HG02588 (cell line): ENCODE data around the gene F11.
"Not testable (repeated sequence)": the region's sequence is repeated elsewhere in the genome, so short reads cannot be mapped to it uniquely, and the experiment has no call there.

Experiments
- ATAC-seq: cut with Tn5 transposase; IDR thresholded peaks from one replicate; pipeline ENCODE4 v1.9.1; 2021; ENCODE audit warnings: mild to moderate bottlenecking, moderate library complexity; ENCODE audit not compliant: unreplicated experiment

F11 gene

DNA sequence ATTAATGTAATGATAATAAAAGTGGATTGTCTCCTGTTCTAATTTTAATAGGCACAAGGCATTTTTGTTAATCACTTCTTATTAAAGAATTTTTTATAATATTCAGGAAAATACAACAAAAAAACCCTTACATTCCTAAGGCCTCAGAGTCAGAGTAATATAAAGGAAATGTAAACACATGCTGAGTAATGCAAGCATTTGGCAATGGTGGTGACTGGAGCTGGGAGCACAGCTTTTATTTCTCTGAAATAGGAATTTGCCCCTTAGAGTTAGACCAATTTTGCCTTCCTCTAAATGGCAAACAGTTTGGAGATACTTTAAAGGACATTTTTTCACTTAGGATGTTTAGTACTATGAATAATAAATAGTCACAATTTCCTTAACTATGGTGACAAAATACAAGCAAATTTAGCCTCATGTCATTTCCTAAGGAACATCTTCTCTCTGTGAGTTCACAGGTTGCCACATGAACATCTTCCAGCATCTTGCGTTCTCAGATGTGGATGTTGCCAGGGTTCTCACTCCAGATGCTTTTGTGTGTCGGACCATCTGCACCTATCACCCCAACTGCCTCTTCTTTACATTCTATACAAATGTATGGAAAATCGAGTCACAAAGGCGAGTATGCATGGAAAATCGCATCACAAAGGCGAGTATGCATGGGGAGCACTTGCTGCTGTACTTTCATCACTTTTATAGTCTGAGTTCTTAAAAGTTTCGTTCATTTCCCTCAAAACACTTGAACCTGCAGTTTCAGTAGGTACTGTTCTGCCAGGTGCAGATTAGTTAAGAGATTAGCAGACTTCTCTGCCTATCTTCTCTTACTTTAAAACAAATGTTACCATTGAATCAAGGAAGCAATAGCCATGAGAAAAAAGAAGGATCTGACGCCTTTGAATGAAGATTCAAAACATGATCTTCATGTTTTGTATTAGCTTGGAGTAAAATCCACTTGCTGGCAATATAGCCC is 15.9 kb upstream of the F11 start:
- ATAC-seq: no peak

DNA sequence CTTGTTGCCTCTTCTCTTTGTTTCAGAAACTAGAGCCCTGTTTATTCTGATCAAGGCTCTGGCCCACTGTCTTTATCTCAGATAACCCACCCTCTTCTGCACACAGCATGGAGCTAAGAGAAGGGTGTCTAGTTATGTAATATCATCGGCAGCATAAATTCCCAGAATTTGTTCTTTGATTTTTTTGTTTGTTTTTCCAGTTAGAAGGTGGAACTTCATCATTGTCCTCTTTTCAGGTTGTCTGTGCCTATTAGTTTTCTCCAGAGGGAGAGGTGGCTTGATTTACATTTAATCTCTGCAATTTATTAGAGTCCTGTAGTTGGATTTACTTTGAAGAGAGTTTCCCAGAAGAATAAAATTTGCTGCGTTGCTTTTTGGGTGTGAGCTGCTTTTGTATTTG is 15.2 kb upstream of the F11 start:
- no peak for ATAC-seq

DNA sequence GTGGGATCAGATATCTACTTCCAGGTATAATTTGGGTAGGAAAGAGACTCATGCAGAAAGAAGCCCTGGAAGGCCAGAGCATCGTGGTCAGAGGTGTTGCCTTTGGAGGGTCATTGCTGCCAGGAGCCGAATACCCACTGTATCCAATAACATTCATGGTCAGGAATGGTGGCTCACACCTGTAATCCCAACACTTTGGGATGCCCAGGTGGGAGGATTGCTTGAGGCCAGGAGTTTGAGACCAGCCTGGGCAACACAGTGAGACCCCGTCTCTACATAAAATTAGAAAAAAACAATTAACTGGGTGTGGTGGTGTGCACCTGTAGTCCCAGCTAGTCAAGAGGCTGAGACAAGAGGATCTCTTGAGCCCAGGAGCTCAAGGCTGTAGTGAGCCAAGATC is 10.9 kb upstream of the F11 start:
- no peak for ATAC-seq

DNA sequence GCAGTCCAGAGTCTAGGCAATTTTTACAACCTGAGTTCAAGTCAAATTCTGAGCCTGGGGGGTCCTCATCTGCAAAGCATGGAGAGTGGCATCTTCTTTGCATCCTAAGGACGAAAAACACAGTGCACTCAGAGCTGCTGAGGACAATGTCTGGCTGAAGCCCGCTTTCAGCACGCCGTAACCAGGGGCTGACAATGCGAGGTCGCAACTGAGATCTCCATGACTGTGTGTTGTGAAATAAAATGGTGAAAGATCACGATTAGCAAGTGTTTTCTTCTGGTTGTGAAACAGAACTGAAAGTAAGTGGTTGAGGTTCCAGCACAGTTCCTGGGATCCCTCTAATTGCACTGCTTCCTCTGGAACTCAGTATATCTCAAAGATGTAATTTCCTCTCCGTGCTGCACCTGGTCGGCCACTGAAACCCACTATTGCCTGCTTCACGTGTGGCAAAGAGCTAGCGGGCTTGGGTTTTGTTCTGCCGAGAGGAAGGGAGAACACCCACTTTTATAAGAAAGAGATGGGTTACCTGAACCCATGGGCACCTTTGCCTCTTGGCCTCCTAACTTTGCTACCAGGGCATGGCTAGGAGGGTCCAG is 7.7 kb upstream of the F11 start:
- ATAC-seq: no peak

DNA sequence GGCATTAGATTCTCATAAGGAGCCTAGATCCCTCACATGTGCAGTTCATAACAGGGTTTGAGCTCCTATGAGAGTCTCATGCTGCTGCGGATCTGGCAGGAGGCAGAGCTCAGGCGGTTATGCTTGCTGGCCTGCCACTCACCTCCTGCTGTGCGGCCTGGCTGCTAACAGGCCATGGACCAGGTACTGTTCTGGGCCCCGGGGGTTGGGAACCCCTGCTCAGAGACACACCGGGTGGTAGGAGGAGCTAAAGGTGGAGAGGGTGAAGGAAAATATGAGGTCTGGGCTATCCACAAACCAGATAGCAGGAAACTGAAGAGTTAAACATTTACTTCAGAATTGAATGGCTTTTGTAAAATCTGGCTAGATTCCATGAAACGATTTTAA is 5.9 kb upstream of the F11 start:
- no peak for ATAC-seq

DNA sequence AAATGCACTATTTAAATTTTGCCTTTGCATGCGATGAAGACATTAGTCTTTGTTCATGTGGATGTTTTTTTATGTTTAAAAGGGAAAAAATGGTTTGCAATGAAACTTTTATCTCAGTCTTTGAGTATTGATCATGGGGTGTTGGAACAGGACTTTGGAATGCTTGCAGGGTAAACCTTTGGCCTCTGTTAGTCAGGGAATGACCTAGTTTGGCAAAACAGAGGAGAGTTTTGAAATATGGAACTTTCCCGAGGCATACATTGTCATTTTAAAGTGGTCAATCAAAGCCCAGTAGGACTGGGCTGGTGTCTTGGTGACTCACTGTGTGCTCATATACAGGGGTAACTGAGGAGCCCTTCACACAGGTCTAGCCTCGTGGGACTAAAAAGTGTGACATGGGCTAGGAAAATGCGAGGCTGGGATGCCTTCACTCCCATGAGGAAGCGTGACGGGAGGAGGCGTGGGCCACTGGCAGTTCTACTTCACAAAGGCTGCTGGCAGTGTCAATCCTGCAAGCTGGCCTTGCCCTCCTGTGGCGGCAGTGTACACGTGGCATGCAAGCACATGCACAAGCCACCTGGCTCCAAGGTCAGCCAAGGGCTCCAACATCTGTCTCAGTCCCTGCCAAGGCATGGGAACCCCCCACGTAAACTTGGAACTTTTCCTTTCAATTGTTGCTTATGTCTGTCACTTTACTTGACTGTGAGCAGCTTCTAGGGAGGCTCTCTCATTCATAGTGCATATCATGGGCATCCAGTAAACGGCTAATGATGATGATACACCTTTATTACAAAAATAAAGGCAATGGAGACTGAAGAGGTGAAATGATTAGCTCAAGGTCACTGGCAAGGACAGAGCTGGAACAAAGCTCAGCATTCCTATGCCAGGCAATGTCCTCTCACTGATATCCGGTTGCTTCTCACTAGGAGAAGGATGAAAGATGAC is 5.2 kb upstream of the F11 start:
- ATAC-seq: no peak

DNA sequence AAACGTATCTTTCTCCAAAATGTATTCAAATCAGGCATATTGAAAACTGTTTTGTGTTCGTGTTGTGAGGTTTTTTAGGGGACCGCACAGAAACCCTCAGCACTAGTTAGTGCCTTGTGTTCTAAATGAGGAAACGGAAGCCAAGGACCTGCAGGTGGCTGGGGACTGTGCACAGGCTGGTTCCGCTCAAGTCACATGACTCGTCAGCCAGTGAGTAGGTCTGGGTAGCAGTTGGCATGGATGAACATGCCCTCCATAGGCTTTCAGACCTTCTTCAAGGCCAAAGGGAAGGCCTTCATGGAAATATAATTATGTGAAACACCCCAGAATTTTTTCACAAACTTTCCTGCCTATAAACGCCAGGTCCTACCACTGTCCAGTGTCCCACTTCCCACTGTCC is 1.3 kb upstream of the F11 start:
- ATAC-seq: no peak

DNA sequence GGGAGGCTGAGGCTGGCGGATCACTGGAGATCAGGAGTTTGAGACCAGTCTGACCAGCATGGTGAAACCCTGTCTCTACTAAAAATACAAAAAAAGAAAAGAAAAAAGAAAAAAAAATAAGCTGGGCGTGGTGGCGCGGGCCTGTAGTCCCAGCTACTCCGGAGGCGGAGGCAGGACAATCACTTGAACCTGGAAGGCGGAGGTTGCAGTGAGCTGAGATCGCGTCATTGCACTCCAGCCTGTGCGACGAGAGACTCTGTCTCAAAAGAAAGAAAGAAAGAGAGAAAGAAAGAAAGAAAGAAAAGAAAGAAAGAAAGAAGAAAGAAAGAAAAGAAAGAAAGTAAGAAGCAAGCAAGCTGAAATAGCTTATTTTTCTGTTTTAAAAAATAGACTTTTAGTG is 739 bp upstream of the F11 start:
- not testable (repeated sequence) for ATAC-seq

DNA sequence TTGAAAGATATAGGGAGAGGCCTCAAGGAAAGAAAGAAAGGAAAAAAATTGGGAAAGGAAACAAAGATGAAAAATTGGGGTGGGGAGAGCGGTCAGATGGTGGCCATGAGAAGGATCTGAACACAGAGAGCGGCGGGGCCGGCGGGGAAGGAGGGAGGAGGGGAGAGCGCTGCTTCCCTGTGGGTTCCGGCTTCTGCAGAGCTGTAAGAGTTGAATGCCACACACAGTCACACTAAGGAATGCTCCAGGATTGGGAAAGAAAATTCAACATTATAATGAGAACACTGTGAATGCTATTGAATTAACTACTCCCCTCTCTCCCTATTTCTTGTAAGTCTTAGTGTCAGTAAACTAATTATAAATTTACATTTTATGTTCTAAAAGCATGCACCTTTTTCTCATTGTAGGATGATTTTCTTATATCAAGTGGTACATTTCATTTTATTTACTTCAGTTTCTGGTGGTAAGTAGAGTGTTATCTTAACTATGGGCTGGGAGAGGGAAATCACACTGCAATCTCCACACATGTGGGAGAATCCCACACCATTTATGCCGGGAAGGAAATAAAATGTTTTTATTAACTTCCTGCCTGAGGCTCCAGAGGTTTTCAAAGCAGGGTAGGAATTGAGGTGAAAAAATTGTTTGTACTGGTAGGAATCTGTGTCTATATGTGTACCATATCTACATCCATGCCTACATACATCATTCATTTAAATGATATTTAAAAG is 904 bp downstream of the F11 start:
- no peak for ATAC-seq

DNA sequence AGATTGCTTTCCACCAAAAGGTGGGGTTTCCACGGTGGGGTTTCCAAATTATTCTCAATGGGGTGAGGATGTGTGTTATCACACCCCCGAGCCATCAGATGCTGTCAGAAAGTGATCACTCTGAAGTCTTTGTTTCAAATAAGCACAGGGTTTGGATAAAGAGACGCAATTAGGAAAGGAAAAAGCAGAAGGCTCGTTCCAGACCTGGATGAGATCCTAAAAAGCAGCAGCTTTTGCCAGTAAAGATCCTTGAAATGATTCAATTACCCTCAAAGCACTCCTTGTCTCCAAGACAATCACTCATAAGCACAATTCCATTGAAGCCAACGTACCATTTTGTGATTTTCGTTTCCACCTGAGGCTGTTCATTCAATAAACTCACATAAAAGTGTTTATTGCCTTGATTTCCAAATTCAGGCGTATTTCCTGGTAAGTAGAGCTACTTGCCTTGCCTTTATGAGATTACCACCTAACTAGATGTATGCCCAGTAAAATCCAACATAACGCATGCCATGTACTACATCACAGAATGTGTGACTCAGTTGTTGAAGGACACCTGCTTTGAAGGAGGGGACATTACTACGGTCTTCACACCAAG is 5.2 kb downstream of the F11 start:
- ATAC-seq: no peak

DNA sequence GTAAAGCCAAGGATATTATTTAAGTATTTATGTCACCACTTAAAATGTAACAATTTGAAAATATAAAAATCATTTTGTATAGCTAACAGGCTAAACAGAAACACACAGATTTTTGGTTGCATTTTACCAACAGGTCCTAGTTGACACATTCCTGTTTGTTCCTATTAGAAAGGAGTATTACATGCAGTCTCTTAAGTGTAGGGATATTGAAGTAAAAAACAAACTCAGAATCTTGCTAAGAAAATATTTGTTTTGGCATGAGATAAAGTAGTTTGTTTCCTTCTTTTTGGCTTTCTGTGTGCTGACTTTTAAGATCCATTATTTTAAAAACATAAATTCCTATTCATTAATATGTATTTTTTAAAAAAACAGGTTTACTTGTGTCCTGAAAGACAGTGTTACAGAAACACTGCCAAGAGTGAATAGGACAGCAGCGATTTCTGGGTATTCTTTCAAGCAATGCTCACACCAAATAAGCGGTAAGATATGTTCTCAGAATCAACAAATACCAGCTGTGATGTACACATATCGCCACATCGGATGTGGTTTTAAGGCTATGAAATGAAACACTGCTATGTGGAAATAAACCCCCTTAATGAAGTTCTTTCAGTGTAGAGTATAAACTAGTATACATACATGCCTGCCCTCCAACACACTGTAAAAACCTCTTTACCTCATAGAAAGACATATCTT is 6.9 kb downstream of the F11 start:
- ATAC-seq: no peak

DNA sequence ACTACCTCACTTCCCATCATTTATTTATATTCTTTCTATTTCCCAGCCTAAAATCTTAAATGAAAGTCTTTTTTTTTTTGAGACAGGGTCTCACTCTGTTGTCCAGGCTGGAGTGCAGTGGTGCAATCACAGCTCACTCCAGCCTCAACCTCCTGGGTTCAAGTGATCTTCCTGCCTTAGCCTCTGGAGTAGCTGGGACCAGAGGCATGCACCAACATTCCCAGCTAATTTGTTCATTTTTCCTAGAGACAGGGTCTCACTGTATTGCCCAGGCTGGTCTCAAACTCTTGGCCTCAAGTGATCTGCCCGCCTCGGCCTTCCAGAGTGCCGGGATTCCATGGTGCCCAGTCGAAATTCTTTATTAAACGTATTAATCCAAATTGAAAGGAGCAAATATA is 7.4 kb downstream of the F11 start:
- not testable (repeated sequence) for ATAC-seq

DNA sequence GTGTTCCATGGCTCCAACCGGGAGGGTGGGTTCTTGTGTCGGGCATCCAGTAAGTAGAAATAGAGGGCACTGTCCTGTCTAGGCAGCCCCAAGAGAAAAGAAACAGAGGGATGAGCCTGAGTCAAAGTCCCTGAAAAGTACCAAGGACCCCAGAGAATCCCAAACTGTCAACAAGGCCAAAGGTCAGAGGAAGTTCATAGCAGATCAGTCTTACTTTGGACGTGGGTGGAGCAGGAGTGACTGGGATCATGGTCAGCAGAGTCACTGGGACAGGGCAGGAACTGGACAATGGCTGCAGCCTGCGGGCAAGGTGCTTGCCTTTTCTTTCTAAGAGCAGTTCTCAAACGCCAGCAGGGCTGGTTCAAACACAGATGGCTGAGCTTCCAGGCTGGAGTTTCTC is 17.3 kb downstream of the F11 start:
- no peak for ATAC-seq

DNA sequence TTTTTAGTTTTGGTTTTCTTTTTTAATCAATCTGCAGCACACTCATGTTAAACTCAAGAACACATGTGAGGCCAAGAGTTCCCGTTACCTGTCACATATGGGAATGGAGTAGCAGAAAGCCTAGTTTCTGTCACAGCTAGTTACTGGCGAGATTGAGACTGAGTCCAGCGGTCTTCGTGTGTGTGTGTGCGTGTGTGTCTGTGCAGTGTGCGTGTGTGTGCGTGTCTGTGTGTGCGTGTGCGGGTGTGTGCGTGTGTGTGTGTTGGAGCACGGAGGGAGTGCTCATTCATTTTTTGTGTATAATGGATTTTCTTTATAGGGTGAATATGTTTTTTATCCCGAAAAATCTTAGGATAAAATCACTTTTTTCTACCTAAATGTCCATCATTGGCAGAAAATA is 19.2 kb downstream of the F11 start:
- no peak for ATAC-seq

DNA sequence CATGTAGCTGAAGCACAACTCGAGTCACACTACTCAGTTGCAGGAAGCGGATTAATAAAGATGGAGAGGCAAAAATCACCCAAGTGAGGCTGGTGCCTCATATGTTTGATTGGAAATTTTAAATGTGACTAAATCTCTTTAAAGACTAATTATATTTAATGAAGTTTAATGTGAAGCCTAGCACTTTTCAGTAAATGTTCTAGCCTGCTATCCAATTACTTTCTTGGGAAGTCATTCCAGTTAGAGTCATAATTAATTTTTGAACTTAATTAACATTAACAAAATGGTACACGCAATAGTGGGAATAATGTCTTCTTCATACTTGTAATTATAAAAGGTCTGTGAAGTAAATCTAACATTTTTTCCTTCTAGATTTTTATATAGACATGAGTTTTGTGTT is 20.6 kb downstream of the F11 start:
- no peak for ATAC-seq

DNA sequence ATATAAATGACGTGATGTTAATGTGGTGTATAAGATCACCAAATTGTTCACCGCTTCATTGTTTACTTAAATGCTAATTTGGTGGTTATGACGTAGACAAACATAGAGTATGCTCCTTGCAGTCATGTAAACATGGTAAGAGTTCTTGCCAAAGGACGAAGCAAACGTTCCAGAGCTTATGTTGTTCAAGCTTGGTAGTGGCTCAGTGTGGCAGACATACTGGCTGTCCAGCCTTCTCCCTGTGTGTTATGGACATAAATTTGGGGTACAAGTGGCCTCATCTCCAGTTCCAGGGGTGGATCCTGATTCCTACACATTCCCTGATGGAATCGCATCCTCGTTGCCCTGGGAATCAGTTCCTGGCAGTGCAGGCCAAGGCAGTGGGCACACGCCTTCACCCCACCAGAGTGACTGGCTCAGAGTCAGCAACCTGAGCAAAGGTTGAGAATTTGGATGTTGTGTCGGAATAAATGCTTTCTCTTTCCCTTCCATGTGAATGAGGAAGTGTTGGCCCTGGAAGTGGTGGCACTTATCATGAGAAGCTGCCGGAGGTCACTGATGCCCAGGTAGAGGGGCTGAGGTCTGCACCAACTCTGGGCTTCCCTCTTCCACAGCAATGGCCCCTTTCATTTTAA is 25.4 kb downstream of the F11 start:
- ATAC-seq: no peak

DNA sequence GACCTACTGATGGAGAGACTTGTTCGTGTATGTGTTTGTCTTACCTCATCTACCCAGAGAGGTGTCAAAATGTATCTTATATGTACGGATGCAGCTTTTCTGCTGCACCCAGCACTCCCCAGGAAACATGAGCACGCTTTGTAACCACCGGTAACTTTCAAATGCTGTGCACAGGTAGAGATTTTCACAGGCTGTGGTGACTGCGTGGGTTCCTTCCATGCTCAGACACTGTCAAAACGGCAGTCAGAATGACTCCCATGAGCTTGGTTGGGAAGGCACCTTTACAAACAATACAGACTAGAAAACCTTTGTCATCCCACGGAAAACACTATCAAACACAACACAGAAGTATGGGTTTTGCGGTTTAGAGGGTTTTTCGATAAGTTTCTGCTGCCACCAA is 28.2 kb downstream of the F11 start:
- ATAC-seq: no peak

DNA sequence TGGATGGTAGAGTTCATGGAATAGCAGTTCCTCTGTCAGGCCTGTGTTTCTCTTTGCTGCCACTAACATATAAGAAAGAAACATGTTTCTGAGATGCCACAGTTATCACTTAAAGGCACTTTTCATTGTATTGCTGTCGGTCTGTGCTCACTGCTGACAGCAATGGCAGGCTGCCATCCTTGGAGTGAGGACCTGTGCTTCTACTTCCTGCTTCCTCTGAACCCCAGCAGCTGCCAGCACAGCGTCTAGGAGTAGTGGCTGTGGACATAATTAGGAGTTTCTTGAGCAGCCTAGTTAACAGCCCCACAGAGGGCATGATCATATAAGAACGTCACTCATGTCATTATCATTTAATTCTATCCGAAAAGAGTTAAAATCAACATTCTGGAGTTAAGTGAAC is 30.5 kb downstream of the F11 start:
- no peak for ATAC-seq

DNA sequence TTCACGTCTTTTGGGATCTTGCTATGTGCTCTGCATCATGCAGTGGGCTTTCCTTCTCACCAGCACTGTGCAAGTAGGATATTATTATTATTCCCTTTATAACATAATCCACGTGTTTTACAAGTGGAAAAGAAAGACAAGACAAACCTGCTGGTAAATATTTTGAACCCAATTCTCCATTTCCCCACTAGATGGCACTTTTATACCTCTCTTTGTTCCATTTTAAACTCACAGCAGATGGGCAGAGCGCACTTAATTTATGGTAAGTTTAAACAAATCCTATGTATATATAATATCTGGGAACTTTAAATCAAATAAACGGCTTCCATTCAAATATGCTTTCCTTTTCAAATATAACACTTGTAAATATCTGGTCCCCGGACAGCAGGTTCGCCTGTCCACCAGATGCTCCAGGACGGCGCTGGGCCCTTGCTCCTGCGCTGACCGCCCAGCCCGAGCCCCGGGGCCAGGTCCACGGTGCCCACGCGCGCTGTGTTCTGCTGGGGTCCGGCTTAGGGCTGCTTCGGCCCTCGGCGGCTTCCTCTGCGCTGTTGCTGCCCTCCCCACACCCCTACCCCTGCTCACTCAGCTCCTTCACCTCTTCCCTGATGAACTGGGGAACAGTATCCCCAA is 31.1 kb downstream of the F11 start:
- no peak for ATAC-seq
